Panc1 (cell line): Measurements from ENCODE around the gene VPS35L. TPM values are rescaled to one million over a fixed set of nuclear protein-coding genes. Genes with fewer than 3 reads are reported as not detected.

Experiments
- ATAC-seq: fragments of 200-7000 bp; cut with Tn5 transposase; 2 replicates; pipeline ENCODE4 v1.9.1; 2020; ENCODE audit warnings: mild to moderate bottlenecking, moderate library complexity
- BruUV-seq: library from RNA; stranded (reverse); fragments of 400-500 nt; replicated peaks from 2 replicates; lab custom pipeline; 2021; lab: Mats Ljungman, UMichigan
- CTCF ChIA-PET: fragments of 300-600 bp; sonication (Branson Sonifier 250); formaldehyde crosslinking; loops from one replicate; lab custom pipeline; 2022; ENCODE audit warnings: antibody characterized with exemption; lab: Charles Lee
- POLR2A ChIA-PET: fragments of 300-600 bp; sonication (Branson Sonifier 250); formaldehyde crosslinking; loops from one replicate; lab custom pipeline; 2022; ENCODE audit warnings: antibody characterized with exemption; lab: Charles Lee
- DNase-seq: peaks from one replicate; pipeline ENCODE4 v3.0.0-alpha.2; 2010; ENCODE audit warnings: low read depth, low spot score
- H3K27ac ChIP-seq: 2 replicates; pipeline ENCODE4 v1.5.1; 2011; ENCODE audit warnings: mild to moderate bottlenecking, low read length, inconsistent platforms
- H3K27me3 ChIP-seq: fragments of 200-500 bp; sonication (Bioruptor generic); 2 replicates; pipeline ENCODE4 v1.6.0; 2014; ENCODE audit warnings: low read length, inconsistent platforms; ENCODE audit not compliant: control insufficient read depth, insufficient read depth
- H3K36me3 ChIP-seq: fragments of 200-500 bp; sonication (Bioruptor generic); 2 replicates; pipeline ENCODE4 v1.5.1; 2014; ENCODE audit warnings: inconsistent platforms, mild to moderate bottlenecking, low read length, moderate library complexity; ENCODE audit not compliant: control insufficient read depth, insufficient read depth
- H3K4me1 ChIP-seq: 2 replicates; pipeline ENCODE4 v1.5.1; 2011; ENCODE audit warnings: inconsistent platforms, mild to moderate bottlenecking, low read length, moderate library complexity; ENCODE audit not compliant: control insufficient read depth, insufficient read depth
- H3K4me3 ChIP-seq, 2 experiments: 2 replicates each; pipeline ENCODE4 v1.5.1; 2011 to 2012; ENCODE audit warnings: low read depth in 2 of 2, low read length in 2 of 2, mild to moderate bottlenecking in 2 of 2, inconsistent platforms in 1 of 2, moderate library complexity in 1 of 2
- H3K9me3 ChIP-seq: fragments of 200-500 bp; sonication (Bioruptor generic); 2 replicates; pipeline ENCODE4 v1.5.1; 2014; ENCODE audit warnings: low read depth, mild to moderate bottlenecking, inconsistent platforms, low read length, moderate library complexity; ENCODE audit not compliant: control insufficient read depth, insufficient read depth
- CTCF ChIP-seq: fragments of 450-650 bp; IDR thresholded peaks from 2 replicates; pipeline ENCODE4 v1.5.1; 2017; ENCODE audit warnings: mild to moderate bottlenecking
- POLR2AphosphoS5 ChIP-seq: IDR thresholded peaks from 2 replicates; pipeline ENCODE4 v1.6.1; 2012; ENCODE audit warnings: mild to moderate bottlenecking, low read depth, low read length, moderate library complexity
- SIN3A ChIP-seq: IDR thresholded peaks from 2 replicates; pipeline ENCODE4 v1.6.1; 2012; ENCODE audit warnings: low read depth, mild to moderate bottlenecking, low read length, moderate library complexity, borderline replicate concordance; ENCODE audit not compliant: insufficient read depth
- TCF7L2 ChIP-seq: IDR thresholded peaks from 2 replicates; pipeline ENCODE4 v1.6.1; 2011; ENCODE audit warnings: mild to moderate bottlenecking, low read depth, low read length, inconsistent platforms
- in situ Hi-C: cut with HindIII; loops from 2 replicates; pipeline ENCODE4 v1.10.0; 2016; ENCODE audit warnings: low sequenced_read_pairs, low pct_unique_long_range_greater_than_20kb
- intact Hi-C: fragments of 100-400 bp; cut with micrococcal nuclease; formaldehyde crosslinking; loops from one replicate; pipeline ENCODE4 v1.10.0; 2022; ENCODE audit not compliant: unreplicated experiment
- total RNA-seq: library from RNA; stranded (reverse); gene quantifications from one replicate; pipeline ENCODE4 v1.2.1, GENCODE V29; 2021; ENCODE audit not compliant: unreplicated experiment
- TF ChIP-seq, protein P1 (sequence below), 2 experiments: IDR thresholded peaks; 2 replicates each; pipeline ENCODE4 v1.6.1; 2011 to 2012; ENCODE audit warnings: low read depth in 2 of 2, control low read depth in 1 of 2, low read length in 1 of 2, mild to moderate bottlenecking in 1 of 2, moderate library complexity in 1 of 2; ENCODE audit not compliant: insufficient read depth in 1 of 2

Gene VPS35L
- total RNA-seq, 1 experiment from 2014 or later, result 124 TPM

DNA sequence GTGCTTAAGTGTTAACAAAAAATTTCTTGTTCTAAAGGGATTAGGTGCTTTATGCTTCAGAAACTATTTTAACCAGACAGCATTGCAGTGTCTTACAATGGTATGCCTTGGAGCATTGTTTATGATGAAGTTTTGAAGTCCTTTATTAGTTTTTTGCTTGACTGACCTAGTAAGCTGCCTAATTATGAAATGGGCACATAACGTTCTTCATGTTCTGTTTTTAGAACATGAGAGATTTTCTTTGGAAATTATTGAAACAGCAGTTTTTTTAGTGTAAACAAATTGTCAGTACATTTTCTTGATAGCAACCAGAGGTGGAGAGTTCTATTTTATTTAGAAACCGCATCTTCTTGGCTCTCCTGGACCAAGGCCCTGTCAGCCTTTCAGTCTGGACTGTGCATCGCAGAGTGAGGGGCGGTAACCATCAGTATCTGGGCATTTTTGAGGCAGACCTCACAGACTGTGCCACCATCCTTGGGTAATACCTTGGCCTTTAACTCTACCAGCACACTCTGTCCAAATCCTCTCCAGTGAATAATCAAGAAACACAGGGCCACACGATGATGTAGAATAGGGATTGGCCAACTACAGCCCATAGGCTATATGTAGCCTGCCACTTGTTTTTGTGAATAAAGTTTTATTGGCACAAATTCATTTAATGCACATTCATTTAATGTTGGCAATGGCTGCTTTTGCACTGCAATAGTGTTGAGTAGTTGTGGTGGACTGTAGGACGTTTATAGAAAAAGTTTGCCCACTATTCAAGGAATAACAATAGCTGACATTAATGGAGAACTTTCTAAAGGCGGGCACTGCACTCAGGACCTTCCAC, 81.1 kb downstream of the VPS35L start:
- ChIA-PET CTCF (no interaction called here), POLR2A (no interaction called here)
- H3K27me3 ChIP-seq, result no peaks in the 10 kb centered on the region
- H3K9me3 ChIP-seq, result no peaks in the 10 kb centered on the region
- in situ Hi-C loops (loop anchor here (25.0 kb wide), 1 partner anchor 251 kb away; the partner anchor contains the start of gene GPRC5B), intact Hi-C loops (no loop called here)
- H3K36me3 ChIP-seq, result peaks cover 11% of the 10 kb centered on the region
- H3K4me1 ChIP-seq, result no peaks in the 10 kb centered on the region
- no TSS peak for BruUV-seq
- no peak for TF ChIP-seq TCF7L2
- no peak for TF ChIP-seq CTCF
- TF ChIP-seq, protein P1, sequence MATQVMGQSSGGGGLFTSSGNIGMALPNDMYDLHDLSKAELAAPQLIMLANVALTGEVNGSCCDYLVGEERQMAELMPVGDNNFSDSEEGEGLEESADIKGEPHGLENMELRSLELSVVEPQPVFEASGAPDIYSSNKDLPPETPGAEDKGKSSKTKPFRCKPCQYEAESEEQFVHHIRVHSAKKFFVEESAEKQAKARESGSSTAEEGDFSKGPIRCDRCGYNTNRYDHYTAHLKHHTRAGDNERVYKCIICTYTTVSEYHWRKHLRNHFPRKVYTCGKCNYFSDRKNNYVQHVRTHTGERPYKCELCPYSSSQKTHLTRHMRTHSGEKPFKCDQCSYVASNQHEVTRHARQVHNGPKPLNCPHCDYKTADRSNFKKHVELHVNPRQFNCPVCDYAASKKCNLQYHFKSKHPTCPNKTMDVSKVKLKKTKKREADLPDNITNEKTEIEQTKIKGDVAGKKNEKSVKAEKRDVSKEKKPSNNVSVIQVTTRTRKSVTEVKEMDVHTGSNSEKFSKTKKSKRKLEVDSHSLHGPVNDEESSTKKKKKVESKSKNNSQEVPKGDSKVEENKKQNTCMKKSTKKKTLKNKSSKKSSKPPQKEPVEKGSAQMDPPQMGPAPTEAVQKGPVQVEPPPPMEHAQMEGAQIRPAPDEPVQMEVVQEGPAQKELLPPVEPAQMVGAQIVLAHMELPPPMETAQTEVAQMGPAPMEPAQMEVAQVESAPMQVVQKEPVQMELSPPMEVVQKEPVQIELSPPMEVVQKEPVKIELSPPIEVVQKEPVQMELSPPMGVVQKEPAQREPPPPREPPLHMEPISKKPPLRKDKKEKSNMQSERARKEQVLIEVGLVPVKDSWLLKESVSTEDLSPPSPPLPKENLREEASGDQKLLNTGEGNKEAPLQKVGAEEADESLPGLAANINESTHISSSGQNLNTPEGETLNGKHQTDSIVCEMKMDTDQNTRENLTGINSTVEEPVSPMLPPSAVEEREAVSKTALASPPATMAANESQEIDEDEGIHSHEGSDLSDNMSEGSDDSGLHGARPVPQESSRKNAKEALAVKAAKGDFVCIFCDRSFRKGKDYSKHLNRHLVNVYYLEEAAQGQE (IDR thresholded peaks at IDR 0.05; ENCODE audit: insufficient read depth in 1 of 2, low read depth in 2 of 2, low read length in 1 of 2), result no peak
- TF ChIP-seq POLR2AphosphoS5, result no peak
- no peak for TF ChIP-seq SIN3A
- DNase-seq (no peak), ATAC-seq (no peak)
- no peak overlapping the region for H3K4me3 ChIP-seq
- no peak overlapping the region for H3K27ac ChIP-seq

DNA sequence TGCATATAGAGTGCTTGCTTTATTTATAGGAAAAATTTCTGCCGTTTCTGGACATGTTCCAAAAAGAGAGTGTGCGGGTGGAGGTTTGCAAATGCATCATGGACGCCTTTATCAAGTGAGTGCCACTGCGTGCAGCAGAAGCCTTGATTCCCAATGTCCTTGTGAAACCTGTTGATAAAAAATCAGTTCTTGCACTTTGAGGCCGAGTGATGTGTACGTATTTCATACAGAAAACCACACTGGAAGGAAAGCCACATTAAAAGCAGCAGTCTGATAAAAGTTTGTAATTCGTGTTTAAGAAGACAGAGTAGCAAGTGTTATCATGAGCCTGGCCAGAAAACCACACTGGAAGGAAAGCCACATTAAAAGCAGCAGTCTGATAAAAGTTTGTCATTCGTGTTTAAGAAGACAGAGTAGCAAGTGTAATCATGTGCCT, 84.5 kb downstream of the VPS35L start:
- in situ Hi-C loops, result loop anchor here (25.0 kb wide), 1 partner anchor 247 kb away; the partner anchor contains the start of gene GPRC5B
- TF ChIP-seq CTCF, result no peak
- TF ChIP-seq POLR2AphosphoS5, result no peak
- TF ChIP-seq SIN3A, result no peak
- TF ChIP-seq TCF7L2, result no peak
- TF ChIP-seq, protein P1 (IDR thresholded peaks at IDR 0.05; ENCODE audit: insufficient read depth in 1 of 2, low read depth in 2 of 2, low read length in 1 of 2), result no peak
- no TSS peak for BruUV-seq
- H3K36me3 ChIP-seq, result peaks cover 11% of the 10 kb centered on the region
- intact Hi-C loops, result no loop called here
- POLR2A ChIA-PET, result interaction anchor here (0.5 kb wide), 1 partner anchor 1102 kb away, joined by 3 read pairs; the partner anchor contains the start of gene THUMPD1
- no peak overlapping the region for H3K27ac ChIP-seq
- no peaks in the 10 kb centered on the region for H3K9me3 ChIP-seq
- no peak for ATAC-seq
- CTCF ChIA-PET, result no interaction called here
- no peaks in the 10 kb centered on the region for H3K4me1 ChIP-seq
- no peaks in the 10 kb centered on the region for H3K27me3 ChIP-seq
- no peak for DNase-seq
- no peak overlapping the region for H3K4me3 ChIP-seq
